Epithelial cell of esophagus (primary cell): Measurements from ENCODE around the gene PIK3C2G.
"Not testable (repeated sequence)": the region's sequence is repeated elsewhere in the genome, so short reads cannot be mapped to it uniquely, and the experiment has no call there.

Source experiments
- DNase-seq: peaks from one replicate; pipeline ENCODE4 v3.0.0; 2010; ENCODE audit warnings: low read depth
- H3K4me3 ChIP-seq: 2 replicates; pipeline ENCODE4 v1.5.1; 2011; ENCODE audit warnings: mild to moderate bottlenecking, low read length, control low read depth
- CTCF ChIP-seq: IDR thresholded peaks from 2 replicates; pipeline ENCODE4 v1.5.1; 2011; ENCODE audit warnings: low read depth, mild to moderate bottlenecking, low read length, control low read depth, inconsistent platforms; ENCODE audit not compliant: insufficient read depth; ENCODE audit errors: missing control alignments

Gene PIK3C2G

GRCh38 chr12:18689771-18690170, 428.5 kb downstream of the PIK3C2G start:
- no peak overlapping the region for H3K4me3 ChIP-seq
- DNase-seq = no peak
- no peak for TF ChIP-seq CTCF

GRCh38 chr12:18690653-18691052, 429.3 kb downstream of the PIK3C2G start:
- DNase-seq = peak; percentile 99
- TF ChIP-seq CTCF = no peak
- no peak overlapping the region for H3K4me3 ChIP-seq

DNA sequence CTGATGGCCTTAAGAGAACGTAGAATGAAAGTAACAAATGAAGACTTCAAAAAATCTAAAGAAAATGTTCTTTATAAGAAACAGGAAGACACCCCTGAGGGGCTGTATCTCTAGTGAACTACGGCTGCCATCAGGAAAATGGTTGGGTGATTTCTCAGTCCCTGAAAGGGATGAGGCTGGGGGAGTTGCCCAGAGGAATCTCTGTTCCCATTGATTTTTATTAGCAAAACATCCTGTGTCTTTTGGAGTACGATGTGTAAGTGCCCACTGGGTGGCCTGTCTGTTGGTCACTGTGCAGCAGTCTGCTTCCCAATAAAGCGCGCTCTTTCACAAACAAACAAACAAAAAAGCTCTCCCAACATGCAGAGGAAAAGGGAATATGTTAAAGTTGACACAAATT, 432.7 kb downstream of the PIK3C2G start:
- DNase-seq, H3K4me3 ChIP-seq: not testable (repeated sequence)

- DNase-seq = peak; percentile 65
- no peak overlapping the region for H3K4me3 ChIP-seq
- no peak for TF ChIP-seq CTCF
Measured at GRCh38 chr12:18696971-18697602, 435.8 kb downstream of the PIK3C2G start.
